Measurements from ENCODE around the gene CST9.

CST9 gene

GRCh38 chr20:23644164-23644563 lies 38.4 kb upstream of the CST9 start:
- TF ChIP-seq CTCF (IDR thresholded peaks at IDR 0.05; ENCODE audit: borderline replicate concordance, control extremely low read depth, extremely low read depth, insufficient read depth, missing control alignments), result no peak
- in situ Hi-C loops (cut with MboI; ENCODE audit: low sequenced_read_pairs, unreplicated experiment), result no loop called here
- no peak for DNase-seq (ENCODE audit: low spot score)

- no peak for DNase-seq (ENCODE audit: low spot score)
- no peak for TF ChIP-seq CTCF (IDR thresholded peaks at IDR 0.05; ENCODE audit: borderline replicate concordance, control extremely low read depth, extremely low read depth, insufficient read depth, missing control alignments)
- in situ Hi-C loops (cut with MboI; ENCODE audit: low sequenced_read_pairs, unreplicated experiment), result no loop called here
Observed at GRCh38 chr20:23643659-23644058, 37.9 kb upstream of the CST9 start.

- no peak for DNase-seq (ENCODE audit: low spot score)
- in situ Hi-C loops (cut with MboI; ENCODE audit: low sequenced_read_pairs, unreplicated experiment), result no loop called here
- no peak for TF ChIP-seq CTCF (IDR thresholded peaks at IDR 0.05; ENCODE audit: borderline replicate concordance, control extremely low read depth, extremely low read depth, insufficient read depth, missing control alignments)
Observed at GRCh38 chr20:23641936-23642751, 36.4 kb upstream of the CST9 start.

GRCh38 chr20:23640671-23641667 lies 35.3 kb upstream of the CST9 start:
- in situ Hi-C loops (cut with MboI; ENCODE audit: low sequenced_read_pairs, unreplicated experiment), result no loop called here
- TF ChIP-seq CTCF (IDR thresholded peaks at IDR 0.05; ENCODE audit: borderline replicate concordance, control extremely low read depth, extremely low read depth, insufficient read depth, missing control alignments), result no peak
- DNase-seq (ENCODE audit: low spot score), result no peak

- no peak for TF ChIP-seq CTCF (IDR thresholded peaks at IDR 0.05; ENCODE audit: borderline replicate concordance, control extremely low read depth, extremely low read depth, insufficient read depth, missing control alignments)
- DNase-seq (ENCODE audit: low spot score), result no peak
- in situ Hi-C loops (cut with MboI; ENCODE audit: low sequenced_read_pairs, unreplicated experiment), result no loop called here
Observed at GRCh38 chr20:23640018-23640601, 34.4 kb upstream of the CST9 start.

GRCh38 chr20:23639490-23639958 lies 33.8 kb upstream of the CST9 start:
- no peak for DNase-seq (ENCODE audit: low spot score)
- no peak for TF ChIP-seq CTCF (IDR thresholded peaks at IDR 0.05; ENCODE audit: borderline replicate concordance, control extremely low read depth, extremely low read depth, insufficient read depth, missing control alignments)
- in situ Hi-C loops (cut with MboI; ENCODE audit: low sequenced_read_pairs, unreplicated experiment), result no loop called here
